Measurements from ENCODE around the gene MRC2. TPM values are rescaled to one million over a fixed set of nuclear protein-coding genes. Genes with fewer than 3 reads are reported as not detected.
A peak's percentile ranks its signal among the peaks of the same experiment; 100 is the strongest.

The MRC2 gene
- total RNA-seq, 1 donor from 2014 or later = 120 TPM

DNA sequence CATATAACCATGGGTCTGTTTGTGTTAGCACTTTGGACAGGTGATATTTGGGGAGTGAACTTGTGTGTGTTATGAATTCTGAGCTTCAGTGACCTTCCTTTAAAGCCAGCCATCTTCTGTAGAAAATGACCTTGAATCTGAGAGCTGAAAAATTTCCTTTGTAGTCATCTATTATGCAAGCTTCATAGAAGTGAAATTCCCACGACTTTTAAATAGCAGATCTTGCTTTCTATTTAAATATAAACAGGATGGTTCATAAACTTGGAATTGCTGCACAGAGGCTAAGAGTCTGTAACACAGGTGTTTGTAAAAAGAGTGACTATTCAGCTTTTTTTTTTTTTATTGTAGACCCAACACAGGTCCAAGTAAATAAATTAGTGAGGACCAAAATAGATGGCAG, 95.2 kb downstream of the MRC2 start:
- Mint-ChIP-seq H3K27me3 (ENCODE audit: unreplicated experiment) (no peaks in the 10 kb centered on the region), H3K4me3 (ENCODE audit: unreplicated experiment) (no peak overlapping the region), H3K27ac (ENCODE audit: unreplicated experiment) (no peak overlapping the region), H3K36me3 (ENCODE audit: low read depth, unreplicated experiment) (no peaks in the 10 kb centered on the region), H3K9me3 (ENCODE audit: unreplicated experiment) (no peaks in the 10 kb centered on the region), H3K4me1 (ENCODE audit: unreplicated experiment) (peaks cover 27% of the 10 kb centered on the region)
- DNase-seq (ENCODE audit: low spot score) = no peak
- TF ChIP-seq, protein P1, sequence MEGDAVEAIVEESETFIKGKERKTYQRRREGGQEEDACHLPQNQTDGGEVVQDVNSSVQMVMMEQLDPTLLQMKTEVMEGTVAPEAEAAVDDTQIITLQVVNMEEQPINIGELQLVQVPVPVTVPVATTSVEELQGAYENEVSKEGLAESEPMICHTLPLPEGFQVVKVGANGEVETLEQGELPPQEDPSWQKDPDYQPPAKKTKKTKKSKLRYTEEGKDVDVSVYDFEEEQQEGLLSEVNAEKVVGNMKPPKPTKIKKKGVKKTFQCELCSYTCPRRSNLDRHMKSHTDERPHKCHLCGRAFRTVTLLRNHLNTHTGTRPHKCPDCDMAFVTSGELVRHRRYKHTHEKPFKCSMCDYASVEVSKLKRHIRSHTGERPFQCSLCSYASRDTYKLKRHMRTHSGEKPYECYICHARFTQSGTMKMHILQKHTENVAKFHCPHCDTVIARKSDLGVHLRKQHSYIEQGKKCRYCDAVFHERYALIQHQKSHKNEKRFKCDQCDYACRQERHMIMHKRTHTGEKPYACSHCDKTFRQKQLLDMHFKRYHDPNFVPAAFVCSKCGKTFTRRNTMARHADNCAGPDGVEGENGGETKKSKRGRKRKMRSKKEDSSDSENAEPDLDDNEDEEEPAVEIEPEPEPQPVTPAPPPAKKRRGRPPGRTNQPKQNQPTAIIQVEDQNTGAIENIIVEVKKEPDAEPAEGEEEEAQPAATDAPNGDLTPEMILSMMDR (IDR thresholded peaks at IDR 0.05; ENCODE audit: unreplicated experiment) = no peak

DNA sequence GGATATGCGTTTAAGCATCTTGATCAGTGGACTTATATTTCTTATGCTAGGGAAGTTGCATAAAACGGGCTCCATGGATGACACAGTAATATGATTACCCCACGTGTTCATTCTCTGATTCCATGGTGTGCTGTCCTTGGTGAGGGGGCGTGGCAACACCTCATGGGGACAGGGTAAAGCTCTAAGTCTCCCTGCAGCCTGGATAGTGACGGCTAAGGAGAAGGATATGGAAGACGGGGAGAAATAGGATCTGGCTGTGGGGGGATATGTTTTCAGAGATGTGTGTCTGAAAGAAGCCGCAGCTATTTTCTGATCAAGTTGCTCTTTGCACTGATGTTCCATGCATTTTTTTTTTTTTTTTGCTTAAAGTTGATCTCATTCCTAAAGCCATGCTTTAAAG, 96.4 kb downstream of the MRC2 start:
- H3K27ac Mint-ChIP-seq (ENCODE audit: unreplicated experiment) = no peak overlapping the region
- no peak overlapping the region for H3K4me3 Mint-ChIP-seq (ENCODE audit: unreplicated experiment)
- H3K4me1 Mint-ChIP-seq (ENCODE audit: unreplicated experiment) = peaks cover 30% of the 10 kb centered on the region
- DNase-seq (ENCODE audit: low spot score) = no peak
- TF ChIP-seq, protein P1 (IDR thresholded peaks at IDR 0.05; ENCODE audit: unreplicated experiment) = no peak
- H3K9me3 Mint-ChIP-seq (ENCODE audit: unreplicated experiment) = no peaks in the 10 kb centered on the region
- H3K36me3 Mint-ChIP-seq (ENCODE audit: low read depth, unreplicated experiment) = no peaks in the 10 kb centered on the region
- H3K27me3 Mint-ChIP-seq (ENCODE audit: unreplicated experiment) = no peaks in the 10 kb centered on the region

DNA sequence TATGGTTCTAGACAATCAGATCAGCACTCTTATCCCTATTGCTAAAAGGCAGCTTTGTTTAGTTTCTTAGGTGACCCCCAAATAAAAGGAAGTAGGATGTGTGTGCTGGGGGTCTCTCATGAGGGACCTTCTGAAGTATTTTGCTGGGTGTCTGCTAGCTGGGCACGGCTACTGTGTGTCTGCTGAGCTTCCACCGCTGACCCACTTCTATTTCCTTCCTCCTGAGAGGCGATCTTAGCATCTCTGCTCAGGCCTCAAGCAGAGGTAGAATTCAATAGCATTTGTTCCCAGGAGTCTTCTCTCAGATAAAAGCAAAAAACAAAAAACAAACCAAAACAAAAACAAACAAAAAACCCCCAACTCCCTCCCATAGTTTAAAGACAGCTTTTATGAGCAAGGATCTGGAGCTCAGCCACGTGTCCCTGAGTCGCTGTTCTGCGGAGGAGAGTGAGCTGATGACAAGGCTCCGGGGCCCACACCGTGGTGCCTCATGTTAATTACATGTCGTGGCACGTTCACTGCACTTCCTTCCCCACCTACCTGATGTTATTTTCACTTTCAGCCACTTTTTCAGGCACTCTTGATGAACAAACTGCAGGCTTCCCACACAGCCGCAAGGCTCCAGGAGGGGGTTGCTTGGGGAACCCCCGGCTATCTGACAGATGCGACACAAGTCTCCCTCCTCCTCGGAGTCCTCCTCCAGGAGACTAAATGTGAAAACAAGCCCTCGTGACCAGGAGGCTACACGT, 97.1 kb downstream of the MRC2 start:
- no peak for DNase-seq (ENCODE audit: low spot score)
- H3K27me3 Mint-ChIP-seq (ENCODE audit: unreplicated experiment) = no peaks in the 10 kb centered on the region
- peaks cover 30% of the 10 kb centered on the region for H3K4me1 Mint-ChIP-seq (ENCODE audit: unreplicated experiment)
- no peaks in the 10 kb centered on the region for H3K36me3 Mint-ChIP-seq (ENCODE audit: low read depth, unreplicated experiment)
- H3K4me3 Mint-ChIP-seq (ENCODE audit: unreplicated experiment) = no peak overlapping the region
- no peaks in the 10 kb centered on the region for H3K9me3 Mint-ChIP-seq (ENCODE audit: unreplicated experiment)
- peak overlapping the region; percentile 53 for H3K27ac Mint-ChIP-seq (ENCODE audit: unreplicated experiment)
- TF ChIP-seq, protein P1 (IDR thresholded peaks at IDR 0.05; ENCODE audit: unreplicated experiment) = no peak

DNA sequence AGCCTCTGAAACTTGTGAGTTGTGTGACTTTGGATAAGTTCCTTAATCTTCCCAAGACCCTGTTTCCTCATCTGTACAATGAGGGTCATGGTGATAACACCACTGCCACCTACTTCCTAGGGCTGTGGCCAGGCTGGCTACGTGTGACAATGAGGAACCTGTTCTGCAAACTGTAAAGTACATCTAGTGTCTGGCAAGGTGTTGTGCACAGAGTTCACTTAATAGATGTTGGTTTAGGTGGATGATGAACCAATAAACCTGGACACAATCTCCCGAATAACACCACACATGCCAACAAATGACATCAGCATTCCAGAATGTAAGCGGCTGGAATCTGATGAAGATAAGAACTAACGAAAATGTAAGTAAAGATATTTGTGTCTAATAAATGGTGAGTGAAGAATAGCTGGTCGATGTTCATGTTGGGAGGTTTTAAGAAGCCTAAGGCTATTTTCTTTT, 98.3 kb downstream of the MRC2 start:
- Mint-ChIP-seq H3K9me3 (ENCODE audit: unreplicated experiment) (no peaks in the 10 kb centered on the region), H3K27me3 (ENCODE audit: unreplicated experiment) (no peaks in the 10 kb centered on the region), H3K4me1 (ENCODE audit: unreplicated experiment) (peaks cover 30% of the 10 kb centered on the region), H3K4me3 (ENCODE audit: unreplicated experiment) (no peak overlapping the region), H3K36me3 (ENCODE audit: low read depth, unreplicated experiment) (no peaks in the 10 kb centered on the region), H3K27ac (ENCODE audit: unreplicated experiment) (no peak overlapping the region)
- TF ChIP-seq, protein P1 (IDR thresholded peaks at IDR 0.05; ENCODE audit: unreplicated experiment) = no peak
- no peak for DNase-seq (ENCODE audit: low spot score)

DNA sequence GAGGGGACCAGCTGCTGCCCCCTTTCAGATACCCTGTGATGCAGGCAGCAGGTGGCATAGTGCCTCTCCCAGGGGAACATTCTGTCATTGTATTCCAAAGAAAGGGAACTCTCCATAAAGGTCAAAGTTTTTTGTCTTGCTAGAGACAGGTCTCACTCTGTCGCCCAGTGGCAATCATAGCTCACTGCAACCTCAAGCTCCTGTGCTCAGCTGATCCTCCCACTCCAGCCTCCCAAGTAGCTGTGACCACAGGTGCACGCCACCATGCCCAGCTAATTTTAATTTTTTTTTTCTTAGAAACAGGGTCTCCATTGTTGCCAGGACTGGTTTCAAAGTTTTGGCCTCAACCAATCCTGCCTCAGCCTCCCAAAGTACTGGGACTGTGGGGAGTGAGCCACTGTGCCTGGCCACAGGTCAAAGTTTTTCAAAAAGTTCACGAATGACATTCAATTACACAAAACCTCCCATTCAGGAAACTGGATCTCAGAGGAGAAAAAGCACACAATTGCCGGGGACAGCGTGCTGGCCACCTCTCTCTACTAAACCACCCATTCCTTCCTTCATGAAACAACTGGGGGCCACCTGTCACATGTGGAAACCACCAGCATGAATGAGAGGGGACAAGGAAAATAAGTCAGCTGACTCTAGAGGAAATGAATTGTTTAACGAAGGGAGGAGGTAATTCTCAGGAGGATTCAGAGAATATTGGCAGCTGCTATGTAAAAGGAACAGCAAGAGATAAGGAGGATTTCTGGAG, 100.6 kb downstream of the MRC2 start:
- no peaks in the 10 kb centered on the region for H3K9me3 Mint-ChIP-seq (ENCODE audit: unreplicated experiment)
- no peaks in the 10 kb centered on the region for H3K36me3 Mint-ChIP-seq (ENCODE audit: low read depth, unreplicated experiment)
- DNase-seq (ENCODE audit: low spot score) = no peak
- peaks cover 30% of the 10 kb centered on the region for H3K4me1 Mint-ChIP-seq (ENCODE audit: unreplicated experiment)
- TF ChIP-seq, protein P1 (IDR thresholded peaks at IDR 0.05; ENCODE audit: unreplicated experiment) = no peak
- no peak overlapping the region for H3K27ac Mint-ChIP-seq (ENCODE audit: unreplicated experiment)
- H3K27me3 Mint-ChIP-seq (ENCODE audit: unreplicated experiment) = no peaks in the 10 kb centered on the region
- no peak overlapping the region for H3K4me3 Mint-ChIP-seq (ENCODE audit: unreplicated experiment)
